Measurements from ENCODE around the gene FOXO6. TPM values are rescaled to one million over a fixed set of nuclear protein-coding genes. Genes with fewer than 3 reads are reported as not detected.

FOXO6 gene
- total RNA-seq, 1 experiment from 2014 or later: 0.05 TPM

DNA sequence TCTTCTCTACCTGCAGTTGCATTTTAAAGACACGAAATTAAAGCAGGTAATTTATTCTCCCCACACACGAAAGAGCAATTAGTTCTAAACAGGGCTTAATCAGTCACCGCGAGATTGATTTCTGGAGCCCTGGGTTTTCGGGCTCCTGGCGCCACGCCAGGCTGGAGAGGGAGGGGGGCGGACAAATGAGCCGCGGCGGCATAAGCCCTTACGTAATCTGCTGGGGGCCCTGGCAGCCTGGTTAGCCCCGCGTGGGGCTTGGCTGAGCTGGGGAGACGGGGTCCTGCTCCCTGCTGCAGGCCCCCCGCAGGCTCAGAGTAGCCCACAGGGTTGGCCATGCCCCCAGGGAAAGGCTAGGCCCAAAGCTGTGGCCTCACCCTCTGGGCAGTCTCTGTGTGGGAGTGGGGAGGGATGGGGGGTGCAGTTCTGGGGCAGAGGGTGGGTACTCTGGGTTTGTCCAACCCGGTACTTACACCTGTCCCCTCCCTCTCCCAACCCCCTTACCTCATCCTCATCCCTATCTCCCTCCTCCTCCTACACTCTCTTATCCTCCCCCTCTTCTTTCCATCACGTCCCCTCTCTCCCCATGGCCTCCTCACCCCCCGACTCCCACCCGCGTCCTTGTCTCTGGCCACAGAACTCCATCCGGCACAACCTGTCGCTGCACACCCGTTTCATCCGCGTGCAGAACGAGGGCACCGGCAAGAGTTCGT is 19.9 kb downstream of the FOXO6 start:
- DNase-seq (ENCODE audit: extremely low read depth, low read depth): no peak

DNA sequence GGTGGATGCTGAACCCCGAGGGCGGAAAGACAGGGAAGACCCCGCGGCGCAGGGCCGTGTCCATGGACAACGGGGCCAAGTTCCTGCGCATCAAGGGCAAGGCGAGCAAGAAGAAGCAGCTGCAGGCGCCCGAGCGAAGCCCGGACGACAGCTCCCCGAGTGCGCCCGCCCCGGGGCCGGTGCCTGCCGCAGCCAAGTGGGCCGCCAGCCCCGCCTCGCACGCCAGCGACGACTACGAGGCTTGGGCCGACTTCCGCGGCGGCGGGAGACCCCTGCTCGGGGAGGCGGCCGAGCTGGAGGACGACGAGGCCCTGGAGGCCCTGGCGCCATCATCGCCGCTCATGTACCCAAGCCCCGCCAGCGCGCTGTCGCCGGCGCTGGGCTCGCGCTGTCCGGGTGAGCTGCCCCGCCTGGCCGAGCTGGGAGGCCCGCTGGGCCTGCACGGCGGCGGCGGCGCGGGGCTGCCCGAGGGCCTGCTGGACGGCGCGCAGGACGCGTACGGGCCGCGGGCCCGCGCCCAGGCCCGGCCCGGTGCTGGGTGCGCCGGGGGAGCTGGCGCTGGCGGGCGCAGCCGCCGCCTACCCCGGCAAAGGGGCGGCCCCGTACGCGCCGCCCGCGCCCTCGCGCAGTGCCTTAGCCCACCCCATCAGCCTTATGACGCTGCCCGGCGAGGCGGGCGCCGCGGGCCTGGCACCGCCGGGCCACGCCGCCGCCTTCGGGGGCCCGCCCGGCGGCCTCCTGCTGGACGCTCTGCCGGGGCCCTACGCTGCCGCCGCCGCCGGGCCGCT is 20.7 kb downstream of the FOXO6 start:
- peak; percentile 13 for DNase-seq (ENCODE audit: extremely low read depth, low read depth)

GRCh38 chr1:41382480-41383090 is 21.4 kb downstream of the FOXO6 start:
- peak; percentile 15 for DNase-seq (ENCODE audit: extremely low read depth, low read depth)

DNA sequence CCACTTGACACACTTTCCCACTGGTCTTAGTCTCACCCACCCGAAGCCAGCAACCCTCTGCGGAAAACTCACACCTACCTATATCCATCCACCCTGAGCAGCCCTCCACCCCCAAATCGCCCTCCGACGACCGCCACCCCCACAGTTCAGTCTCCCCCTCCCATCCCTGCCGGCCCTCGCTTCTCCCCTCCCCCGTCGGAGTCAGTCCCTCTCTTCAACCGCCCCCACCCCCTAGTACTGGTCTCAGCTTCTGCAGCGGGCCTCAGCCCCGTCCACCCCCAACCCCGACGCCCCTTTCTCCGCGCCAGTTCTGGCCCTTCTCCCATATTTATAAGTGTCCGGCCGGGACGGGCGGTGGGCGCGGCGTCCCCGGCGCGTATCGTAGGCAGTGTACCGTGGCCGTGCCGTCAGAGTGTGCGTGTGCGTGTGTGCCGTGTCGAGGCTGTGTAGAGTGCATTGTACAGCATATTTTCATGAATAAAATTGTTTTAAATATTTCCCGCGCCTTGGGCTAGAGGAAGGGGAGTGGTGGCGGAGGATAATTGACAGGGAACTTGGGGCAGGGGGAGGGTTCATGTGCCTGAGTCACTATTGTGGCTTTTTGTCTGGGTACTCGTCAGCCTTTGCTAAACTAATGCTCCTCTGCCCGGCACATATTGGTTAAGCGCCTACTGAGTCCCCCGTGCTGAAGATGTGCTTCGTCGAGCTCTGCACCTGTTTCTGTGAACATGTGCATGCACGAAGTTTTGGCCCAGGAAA is 22.0 kb downstream of the FOXO6 start:
- DNase-seq (ENCODE audit: extremely low read depth, low read depth): no peak

GRCh38 chr1:41384579-41384978 is 23.3 kb downstream of the FOXO6 start:
- no peak for DNase-seq (ENCODE audit: extremely low read depth, low read depth)

- DNase-seq (ENCODE audit: extremely low read depth, low read depth): no peak
Observed at GRCh38 chr1:41385398-41386195, 24.4 kb downstream of the FOXO6 start.

- no peak for DNase-seq (ENCODE audit: extremely low read depth, low read depth)
Observed at GRCh38 chr1:41386196-41386663, 25.0 kb downstream of the FOXO6 start.

DNA sequence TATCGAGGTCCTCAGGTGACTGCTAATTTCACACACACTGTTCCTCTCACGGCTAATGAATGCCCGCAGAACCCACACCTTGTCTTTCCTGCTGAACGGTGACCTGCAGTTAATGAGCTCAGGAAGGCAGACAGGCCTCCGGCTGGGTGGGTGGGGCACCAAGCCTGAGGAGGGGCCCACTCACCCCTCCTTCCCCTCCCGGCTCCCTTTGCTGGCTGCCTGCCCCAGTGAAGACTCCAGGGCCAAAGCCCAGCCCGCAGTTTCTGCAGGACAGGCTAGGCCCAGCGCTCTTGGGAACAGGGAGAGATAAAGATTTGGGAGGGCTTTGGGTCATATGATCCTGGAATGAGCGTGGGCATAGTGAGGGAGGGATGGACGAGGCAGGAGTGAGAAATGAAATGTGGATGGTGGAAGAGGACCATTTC is 26.4 kb downstream of the FOXO6 start:
- DNase-seq (ENCODE audit: extremely low read depth, low read depth): no peak

DNA sequence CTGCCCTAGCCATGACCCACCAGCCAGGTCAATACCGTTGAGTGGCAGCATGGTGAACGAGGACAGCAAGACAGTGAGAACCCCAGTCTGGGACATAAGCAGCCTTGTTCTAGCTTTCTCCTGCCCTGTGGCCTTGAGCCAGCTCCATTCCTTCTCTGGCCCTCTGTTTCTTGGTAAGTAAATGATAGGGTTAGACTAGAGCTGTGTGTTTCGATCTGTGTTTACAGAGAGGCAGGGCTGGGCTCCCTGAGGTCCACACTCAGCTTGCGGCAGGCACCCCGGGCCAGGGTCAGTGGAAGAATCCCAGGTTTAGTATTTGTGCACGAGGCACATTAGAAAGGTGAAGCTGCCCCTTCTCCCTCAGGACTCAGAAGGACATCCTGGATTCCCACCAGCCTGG is 27.3 kb downstream of the FOXO6 start:
- no peak for DNase-seq (ENCODE audit: extremely low read depth, low read depth)

- DNase-seq (ENCODE audit: extremely low read depth, low read depth): no peak
Observed at GRCh38 chr1:41389009-41389408, 27.8 kb downstream of the FOXO6 start.

DNA sequence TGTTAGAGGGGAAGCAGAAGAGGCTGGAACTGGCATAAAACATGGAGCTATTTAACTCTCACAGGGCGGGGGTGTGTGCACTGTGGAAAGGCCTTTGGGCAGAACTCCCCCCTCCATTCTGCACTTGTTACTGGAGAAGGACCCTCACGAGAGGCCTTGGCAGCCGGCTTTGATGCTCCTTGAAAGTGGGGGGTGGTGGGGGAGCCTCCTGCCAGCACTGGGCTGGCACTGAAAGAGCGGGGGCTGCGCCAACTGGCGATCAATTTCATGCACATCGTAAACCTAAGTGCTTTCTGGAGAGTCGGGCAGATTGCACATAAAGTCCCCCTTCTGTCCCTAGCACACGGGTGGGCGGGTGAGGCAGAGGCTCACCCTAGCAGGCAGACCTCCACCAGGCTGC is 28.9 kb downstream of the FOXO6 start:
- DNase-seq (ENCODE audit: extremely low read depth, low read depth): no peak

GRCh38 chr1:41390573-41390972 is 29.3 kb downstream of the FOXO6 start:
- DNase-seq (ENCODE audit: extremely low read depth, low read depth): no peak

DNA sequence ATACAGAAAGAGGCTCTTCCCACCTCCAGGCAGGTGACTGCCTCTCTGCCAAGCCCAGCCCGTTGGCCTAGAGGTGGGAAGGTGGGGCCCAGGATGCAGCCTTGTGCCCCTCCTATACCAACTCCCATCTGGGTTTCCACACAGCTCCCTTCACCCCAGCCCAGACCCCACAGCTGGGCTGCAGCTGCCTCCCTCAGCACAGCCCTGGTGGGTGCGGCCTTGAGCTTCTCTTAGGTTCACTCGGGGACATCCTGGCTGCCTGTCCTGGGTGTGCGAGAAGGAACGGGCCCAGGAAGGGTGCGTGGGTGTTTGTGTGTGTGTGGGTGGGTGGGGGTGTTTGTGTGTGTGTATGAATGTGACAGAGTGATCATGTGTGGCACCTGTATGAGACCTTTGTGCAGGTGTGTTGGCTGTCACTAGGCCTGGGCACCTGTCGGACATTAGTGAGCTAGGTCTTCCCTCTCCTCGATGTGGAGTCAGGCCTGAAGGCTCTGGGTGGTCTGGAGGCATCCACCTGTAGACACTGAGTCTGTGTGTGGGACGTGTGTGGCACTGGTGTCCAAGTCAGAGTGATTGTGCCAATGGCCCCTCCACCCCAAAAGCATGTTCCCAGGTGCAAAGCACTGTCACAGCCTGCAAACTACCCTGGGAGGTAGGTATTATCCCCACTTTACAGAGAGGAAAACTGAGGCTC is 30.7 kb downstream of the FOXO6 start:
- DNase-seq (ENCODE audit: extremely low read depth, low read depth): no peak

- no peak for DNase-seq (ENCODE audit: extremely low read depth, low read depth)
Observed at GRCh38 chr1:41392528-41392924, 31.3 kb downstream of the FOXO6 start.

GRCh38 chr1:41393716-41394368 is 32.6 kb downstream of the FOXO6 start:
- no peak for DNase-seq (ENCODE audit: extremely low read depth, low read depth)

DNA sequence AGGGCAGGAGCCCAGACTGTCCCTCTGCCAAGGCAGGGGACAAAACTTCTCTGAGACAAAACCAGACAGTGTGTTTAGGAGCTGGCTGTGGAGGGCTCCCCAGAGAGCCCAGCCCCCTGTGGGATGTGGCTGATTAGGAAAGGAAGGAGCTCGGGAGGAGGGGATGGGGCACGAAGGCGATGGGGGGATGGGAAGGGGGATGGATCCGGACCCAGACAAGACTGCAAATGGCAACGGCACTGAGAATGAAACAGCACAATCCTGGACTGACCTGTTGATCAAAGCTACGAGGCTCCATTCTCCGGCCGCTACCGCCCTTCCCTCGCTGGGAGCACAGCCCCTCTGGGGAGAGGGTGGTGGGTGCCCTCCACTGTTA is 33.1 kb downstream of the FOXO6 start:
- DNase-seq (ENCODE audit: extremely low read depth, low read depth): no peak

GRCh38 chr1:41394959-41395956 is 34.0 kb downstream of the FOXO6 start:
- no peak for DNase-seq (ENCODE audit: extremely low read depth, low read depth)

GRCh38 chr1:41396084-41396483 is 34.9 kb downstream of the FOXO6 start:
- DNase-seq (ENCODE audit: extremely low read depth, low read depth): no peak

Measured in NCI-H460 (cell line).